Activated CD4-positive, alpha-beta T cell treated with anti-CD3 and anti-CD28 coated beads, Interleukin-2, amount 10 ng/mL, durations not matched to agents 24 days and 14 days (primary cell): ENCODE measurements around the gene C16orf54. TPM values are rescaled to one million over a fixed set of nuclear protein-coding genes. Genes with fewer than 3 reads are reported as not detected.
"Not testable (repeated sequence)": the region's sequence is repeated elsewhere in the genome, so short reads cannot be mapped to it uniquely, and the experiment has no call there.

ENCODE experiments used
- DNase-seq: peaks from one replicate; pipeline ENCODE4 v3.0.0; 2022
- H3K27ac Mint-ChIP-seq: one replicate; pipeline ENCODE4 v1.8.0; 2022; ENCODE audit warnings: mild to moderate bottlenecking, mixed read lengths
- H3K27me3 Mint-ChIP-seq: one replicate; pipeline ENCODE4 v1.8.0; 2022; ENCODE audit warnings: mixed read lengths
- H3K36me3 Mint-ChIP-seq: one replicate; pipeline ENCODE4 v1.8.0; 2022; ENCODE audit warnings: low read depth, mild to moderate bottlenecking, mixed read lengths
- H3K4me1 Mint-ChIP-seq: one replicate; pipeline ENCODE4 v1.8.0; 2021; ENCODE audit warnings: mixed read lengths
- H3K4me3 Mint-ChIP-seq: one replicate; pipeline ENCODE4 v1.8.0; 2022; ENCODE audit warnings: mild to moderate bottlenecking, moderate library complexity, mixed read lengths
- H3K9me3 Mint-ChIP-seq: one replicate; pipeline ENCODE4 v1.8.0; 2021; ENCODE audit warnings: mixed read lengths
- intact Hi-C: fragments of 100-400 bp; cut with micrococcal nuclease; formaldehyde crosslinking; loops from one replicate; pipeline ENCODE4 v1.15.1; 2023
- total RNA-seq: library from RNA; stranded (reverse); gene quantifications from 2 replicates; pipeline ENCODE4 v1.2.3, GENCODE V29; 2022

The C16orf54 gene
- total RNA-seq, 1 donor from 2014 or later = 17.0 TPM

- H3K27me3 Mint-ChIP-seq = peaks cover 19% of the 10 kb centered on the region
- intact Hi-C loops = no loop called here
- H3K4me3 Mint-ChIP-seq = no peak overlapping the region
- H3K4me1 Mint-ChIP-seq = peaks cover 13% of the 10 kb centered on the region
- H3K27ac Mint-ChIP-seq = no peak overlapping the region
- no peaks in the 10 kb centered on the region for H3K36me3 Mint-ChIP-seq
- DNase-seq = no peak
- no peaks in the 10 kb centered on the region for H3K9me3 Mint-ChIP-seq
Measured at GRCh38 chr16:29779474-29779873, 33.7 kb upstream of the C16orf54 start.

DNA sequence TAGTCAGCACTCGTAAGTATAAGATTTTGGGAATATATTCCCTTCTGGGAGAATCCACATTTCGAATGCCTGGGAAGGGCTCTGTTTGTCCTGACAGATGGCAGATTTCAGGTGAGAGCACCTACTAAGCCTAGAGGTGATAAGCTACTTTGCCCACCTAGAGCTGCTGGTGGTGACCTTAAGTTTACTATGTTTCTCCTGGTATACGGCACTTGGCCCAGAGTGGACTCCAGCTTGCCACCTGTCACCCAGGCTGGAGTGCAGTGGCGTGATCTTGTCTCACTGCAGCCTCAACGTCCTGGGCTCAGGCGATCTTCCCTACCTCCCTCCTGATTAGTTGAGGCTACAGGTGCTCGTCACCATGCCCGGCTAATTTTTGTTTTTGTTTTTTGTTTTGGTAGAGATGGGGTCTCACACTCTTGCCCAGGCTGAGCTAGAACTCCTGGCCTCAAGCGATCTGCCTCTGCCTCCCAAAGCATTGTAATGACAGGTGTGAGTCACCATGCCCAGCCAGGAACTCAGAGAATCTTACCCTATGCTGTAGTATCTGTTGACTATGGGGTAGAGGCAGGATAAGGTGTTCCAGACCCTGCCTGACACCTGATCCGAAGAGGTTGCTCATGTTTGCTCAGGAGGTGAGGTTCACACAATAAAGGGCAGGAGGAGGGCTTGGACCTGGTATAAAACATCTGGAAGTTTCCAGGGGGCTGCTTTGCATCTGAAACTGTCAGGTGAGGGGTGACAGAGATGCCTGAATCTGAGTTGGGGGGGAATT lies 32.0 kb upstream of the C16orf54 start, which contains the start of gene ZG16:
Gene ZG16 (plus strand): TSS at position 681 of the 775 bp plus-strand sequence. CDS start 1,011 bp downstream, outside the sequence.
- H3K36me3 Mint-ChIP-seq = no peaks in the 10 kb centered on the region
- H3K27ac Mint-ChIP-seq = no peak within 1 kb of the TSS
- no peaks in the 10 kb centered on the region for H3K9me3 Mint-ChIP-seq
- no peak for DNase-seq
- peaks cover 17% of the 10 kb centered on the region for H3K27me3 Mint-ChIP-seq
- intact Hi-C loops = no loop called here
- no peak within 1 kb of the TSS for H3K4me3 Mint-ChIP-seq
- H3K4me1 Mint-ChIP-seq = peaks cover 9% of the 10 kb centered on the region

GRCh38 chr16:29775742-29776408 lies 30.1 kb upstream of the C16orf54 start:
- Mint-ChIP-seq H3K4me1 (peaks cover 5% of the 10 kb centered on the region), H3K36me3 (no peaks in the 10 kb centered on the region), H3K27ac (no peak overlapping the region), H3K4me3 (no peak overlapping the region), H3K9me3 (no peaks in the 10 kb centered on the region), H3K27me3 (peaks cover 12% of the 10 kb centered on the region)
- DNase-seq = no peak
- intact Hi-C loops = no loop called here

DNA sequence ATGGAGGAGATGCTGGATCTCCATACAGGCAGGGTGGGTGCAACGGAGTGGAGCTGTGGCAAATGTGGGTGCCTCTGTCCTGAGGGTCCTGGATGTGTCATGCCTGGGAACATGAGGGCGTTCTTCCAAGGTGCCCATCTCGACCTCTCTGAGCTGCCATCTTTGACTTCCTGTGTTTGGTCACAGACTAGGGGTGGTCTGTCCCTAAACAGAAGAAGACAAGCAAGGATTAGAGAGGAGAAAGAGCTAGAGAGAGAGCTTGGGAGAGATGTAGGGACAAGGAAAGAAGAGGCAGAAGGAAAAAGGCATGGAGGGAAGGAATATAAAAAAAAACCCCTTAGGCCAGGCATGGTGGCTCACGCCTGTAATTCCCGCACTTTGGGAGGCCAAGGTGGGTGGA lies 28.9 kb upstream of the C16orf54 start:
- Mint-ChIP-seq H3K4me1 (peaks cover 8% of the 10 kb centered on the region), H3K9me3 (no peaks in the 10 kb centered on the region), H3K27ac (no peak overlapping the region), H3K27me3 (peaks cover 10% of the 10 kb centered on the region), H3K4me3 (no peak overlapping the region), H3K36me3 (no peaks in the 10 kb centered on the region)
- intact Hi-C loops = no loop called here
- DNase-seq = no peak

DNA sequence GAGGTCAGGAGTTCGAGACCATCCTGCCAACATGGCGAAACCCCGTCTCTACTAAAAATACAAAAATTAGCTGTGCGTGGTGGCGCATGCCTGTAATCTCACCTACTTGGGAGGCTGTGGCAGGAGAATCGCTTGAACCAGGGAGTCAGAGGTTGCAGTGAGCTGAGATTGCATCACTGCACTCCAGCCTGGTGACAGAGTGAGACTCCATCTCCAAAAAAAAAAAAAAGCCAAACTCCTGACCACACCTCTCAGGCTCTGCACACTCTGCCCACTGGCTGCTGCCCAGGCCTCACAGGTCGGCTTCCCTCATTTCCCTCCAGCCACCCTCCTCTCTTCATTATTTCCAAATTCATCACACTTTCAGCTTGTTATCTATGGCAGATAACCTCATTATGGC lies 26.5 kb upstream of the C16orf54 start:
- H3K9me3 Mint-ChIP-seq, H3K27ac Mint-ChIP-seq, H3K36me3 Mint-ChIP-seq, H3K4me1 Mint-ChIP-seq, H3K27me3 Mint-ChIP-seq, DNase-seq, H3K4me3 Mint-ChIP-seq, intact Hi-C loops: not testable (repeated sequence)

- Mint-ChIP-seq H3K4me1 (peaks cover 8% of the 10 kb centered on the region), H3K9me3 (no peaks in the 10 kb centered on the region)
Measured at GRCh38 chr16:29770250-29770929, 24.6 kb upstream of the C16orf54 start.

GRCh38 chr16:29769507-29769906 lies 23.7 kb upstream of the C16orf54 start:
- Mint-ChIP-seq H3K36me3 (no peaks in the 10 kb centered on the region), H3K27ac (no peak overlapping the region), H3K9me3 (no peaks in the 10 kb centered on the region), H3K4me1 (peaks cover 8% of the 10 kb centered on the region), H3K27me3 (peaks cover 4% of the 10 kb centered on the region), H3K4me3 (no peak overlapping the region)
- no peak for DNase-seq
- intact Hi-C loops = no loop called here

More at GRCh38 chr16:29770250-29770929, 24.6 kb upstream of the C16orf54 start:
- DNase-seq = no peak
- peaks cover 2% of the 10 kb centered on the region for H3K27me3 Mint-ChIP-seq
- no peak overlapping the region for H3K4me3 Mint-ChIP-seq
- intact Hi-C loops = no loop called here
- no peaks in the 10 kb centered on the region for H3K36me3 Mint-ChIP-seq
- no peak overlapping the region for H3K27ac Mint-ChIP-seq

GRCh38 chr16:29767062-29767461 lies 21.3 kb upstream of the C16orf54 start:
- Mint-ChIP-seq H3K27ac (no peak overlapping the region), H3K4me3 (no peak overlapping the region), H3K36me3 (no peaks in the 10 kb centered on the region), H3K4me1 (peaks cover 7% of the 10 kb centered on the region), H3K27me3 (peaks cover 6% of the 10 kb centered on the region), H3K9me3 (no peaks in the 10 kb centered on the region)
- DNase-seq = no peak
- intact Hi-C loops = no loop called here

DNA sequence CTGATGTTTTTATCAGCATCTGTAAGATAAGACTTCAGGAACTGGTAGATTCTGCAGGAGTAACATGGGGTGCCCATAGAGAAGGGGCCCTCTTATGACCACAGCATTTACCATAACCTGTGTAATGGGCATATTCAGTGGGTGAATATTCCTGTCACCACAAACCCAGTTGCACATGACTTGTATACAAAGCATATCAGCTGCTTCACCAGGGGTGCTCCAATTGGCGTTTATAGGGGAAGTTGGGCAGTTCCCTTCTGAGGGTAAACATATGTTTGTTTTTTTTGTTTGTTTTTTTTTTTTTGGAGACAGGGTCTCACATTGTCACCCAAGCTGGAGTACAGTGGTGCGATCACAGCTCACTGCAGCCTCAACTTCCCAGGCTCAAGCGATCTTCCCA lies 20.8 kb upstream of the C16orf54 start:
- intact Hi-C loops = no loop called here
- Mint-ChIP-seq H3K27ac (no peak overlapping the region), H3K27me3 (peaks cover 6% of the 10 kb centered on the region), H3K9me3 (no peaks in the 10 kb centered on the region), H3K36me3 (no peaks in the 10 kb centered on the region), H3K4me3 (no peak overlapping the region), H3K4me1 (peaks cover 8% of the 10 kb centered on the region)
- no peak for DNase-seq

- Mint-ChIP-seq H3K9me3 (no peaks in the 10 kb centered on the region), H3K36me3 (no peaks in the 10 kb centered on the region), H3K4me3 (no peak overlapping the region), H3K27ac (no peak overlapping the region), H3K4me1 (peaks cover 5% of the 10 kb centered on the region), H3K27me3 (peaks cover 6% of the 10 kb centered on the region)
- no peak for DNase-seq
- intact Hi-C loops = no loop called here
Measured at GRCh38 chr16:29765167-29766032, 19.6 kb upstream of the C16orf54 start.

GRCh38 chr16:29763326-29763725 lies 17.5 kb upstream of the C16orf54 start:
- no peaks in the 10 kb centered on the region for H3K36me3 Mint-ChIP-seq
- no peak overlapping the region for H3K27ac Mint-ChIP-seq

GRCh38 chr16:29761882-29762281 lies 16.1 kb upstream of the C16orf54 start:
- Mint-ChIP-seq H3K4me3 (no peak overlapping the region), H3K9me3 (no peaks in the 10 kb centered on the region), H3K4me1 (peaks cover 5% of the 10 kb centered on the region), H3K36me3 (no peaks in the 10 kb centered on the region), H3K27ac (no peak overlapping the region), H3K27me3 (peaks cover 6% of the 10 kb centered on the region)
- DNase-seq = no peak
- intact Hi-C loops = no loop called here

More at GRCh38 chr16:29763326-29763725, 17.5 kb upstream of the C16orf54 start:
- Mint-ChIP-seq H3K4me3 (no peak overlapping the region), H3K4me1 (peaks cover 5% of the 10 kb centered on the region), H3K27me3 (peaks cover 6% of the 10 kb centered on the region), H3K9me3 (no peaks in the 10 kb centered on the region)
- intact Hi-C loops = no loop called here
- no peak for DNase-seq

GRCh38 chr16:29761280-29761651 lies 15.5 kb upstream of the C16orf54 start:
- H3K4me3 Mint-ChIP-seq, H3K4me1 Mint-ChIP-seq, H3K27me3 Mint-ChIP-seq, H3K27ac Mint-ChIP-seq, H3K9me3 Mint-ChIP-seq, DNase-seq, intact Hi-C loops, H3K36me3 Mint-ChIP-seq: not testable (repeated sequence)
